SK-N-SH (cell line): ENCODE data around the gene CAMK1.

ENCODE experiments used
- CTCF ChIP-seq: fragments of 200-600 bp; sonication (generic); IDR thresholded peaks from 2 replicates; pipeline ENCODE4 v1.6.1; 2017; ENCODE audit warnings: antibody characterized with exemption, mild to moderate bottlenecking, moderate library complexity
- EP300 ChIP-seq, 2 experiments: IDR thresholded peaks; 2 replicates each; pipeline versions ENCODE4 v1.4.0 to v1.6.1; 2012; ENCODE audit warnings: borderline replicate concordance in 1 of 2, low read depth in 1 of 2, low read length in 1 of 2
- TAF1 ChIP-seq: IDR thresholded peaks from 2 replicates; pipeline ENCODE4 v1.6.1; 2012; ENCODE audit warnings: low read depth, mild to moderate bottlenecking, low read length, moderate library complexity, borderline replicate concordance
- TF ChIP-seq, protein P1 (sequence below): IDR thresholded peaks from 2 replicates; pipeline ENCODE4 v1.4.0; 2012; ENCODE audit warnings: low read depth, borderline replicate concordance

- TF ChIP-seq EP300 (IDR thresholded peaks at IDR 0.05; ENCODE audit: borderline replicate concordance in 1 of 2, low read depth in 1 of 2, low read length in 1 of 2) (no peak), CTCF (no peak), TAF1 (no peak)
- TF ChIP-seq, protein P1, sequence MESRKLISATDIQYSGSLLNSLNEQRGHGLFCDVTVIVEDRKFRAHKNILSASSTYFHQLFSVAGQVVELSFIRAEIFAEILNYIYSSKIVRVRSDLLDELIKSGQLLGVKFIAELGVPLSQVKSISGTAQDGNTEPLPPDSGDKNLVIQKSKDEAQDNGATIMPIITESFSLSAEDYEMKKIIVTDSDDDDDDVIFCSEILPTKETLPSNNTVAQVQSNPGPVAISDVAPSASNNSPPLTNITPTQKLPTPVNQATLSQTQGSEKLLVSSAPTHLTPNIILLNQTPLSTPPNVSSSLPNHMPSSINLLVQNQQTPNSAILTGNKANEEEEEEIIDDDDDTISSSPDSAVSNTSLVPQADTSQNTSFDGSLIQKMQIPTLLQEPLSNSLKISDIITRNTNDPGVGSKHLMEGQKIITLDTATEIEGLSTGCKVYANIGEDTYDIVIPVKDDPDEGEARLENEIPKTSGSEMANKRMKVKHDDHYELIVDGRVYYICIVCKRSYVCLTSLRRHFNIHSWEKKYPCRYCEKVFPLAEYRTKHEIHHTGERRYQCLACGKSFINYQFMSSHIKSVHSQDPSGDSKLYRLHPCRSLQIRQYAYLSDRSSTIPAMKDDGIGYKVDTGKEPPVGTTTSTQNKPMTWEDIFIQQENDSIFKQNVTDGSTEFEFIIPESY, result no peak
Observed at GRCh38 chr3:9748031-9748430, 21.7 kb downstream of the CAMK1 start.
